HG03196 (cell line): ENCODE results near the gene SPRYD3.
"Not testable (repeated sequence)": the region's sequence is repeated elsewhere in the genome, so short reads cannot be mapped to it uniquely, and the experiment has no call there.

Source experiments
- ATAC-seq: cut with Tn5 transposase; IDR thresholded peaks from one replicate; pipeline ENCODE4 v1.9.1; 2021; ENCODE audit not compliant: unreplicated experiment

Gene SPRYD3

GRCh38 chr12:53051881-53052412, 27.2 kb downstream of the SPRYD3 start:
- no peak for ATAC-seq

- ATAC-seq: no peak
Observed at GRCh38 chr12:53051058-53051880, 27.9 kb downstream of the SPRYD3 start.

- no peak for ATAC-seq
Observed at GRCh38 chr12:53050426-53051057, 28.6 kb downstream of the SPRYD3 start.

- no peak for ATAC-seq
Observed at GRCh38 chr12:53049571-53050318, 29.4 kb downstream of the SPRYD3 start, which contains the start of gene TNS2. Gene TNS2, plus strand, starts transcription at chr12:53050065. Its CDS starts 121 bp downstream, at chr12:53050186.

GRCh38 chr12:53048780-53049401, 30.3 kb downstream of the SPRYD3 start:
- no peak for ATAC-seq

GRCh38 chr12:53048033-53048779, 31.0 kb downstream of the SPRYD3 start:
- ATAC-seq: no peak

- peak; percentile 68 for ATAC-seq
Observed at GRCh38 chr12:53047221-53048032, 31.8 kb downstream of the SPRYD3 start.

- peak; percentile 20 for ATAC-seq
Observed at GRCh38 chr12:53046655-53047220, 32.5 kb downstream of the SPRYD3 start.

GRCh38 chr12:53045696-53046045, 33.5 kb downstream of the SPRYD3 start:
- no peak for ATAC-seq

- no peak for ATAC-seq
Observed at GRCh38 chr12:53044896-53045695, 34.1 kb downstream of the SPRYD3 start.

GRCh38 chr12:53044052-53044581, 35.1 kb downstream of the SPRYD3 start:
- ATAC-seq: no peak

- ATAC-seq: no peak
Observed at GRCh38 chr12:53042607-53043454, 36.4 kb downstream of the SPRYD3 start.

GRCh38 chr12:53039851-53040250, 39.3 kb downstream of the SPRYD3 start:
- ATAC-seq: no peak

GRCh38 chr12:53036802-53037201, 42.4 kb downstream of the SPRYD3 start:
- ATAC-seq: no peak

- ATAC-seq: no peak
Observed at GRCh38 chr12:53034459-53034858, 44.7 kb downstream of the SPRYD3 start.

GRCh38 chr12:53033832-53034231, 45.4 kb downstream of the SPRYD3 start:
- not testable (repeated sequence) for ATAC-seq

GRCh38 chr12:53031616-53032015, 47.6 kb downstream of the SPRYD3 start:
- ATAC-seq: no peak
